Activated CD4-positive, alpha-beta T cell treated with anti-CD3 and anti-CD28 coated beads, Interleukin-2, amount 50 U/mL, for 4 hours (primary cell): Measurements from ENCODE around the gene MAEA.
A peak's percentile ranks its signal among the peaks of the same experiment; 100 is the strongest.

Experiments used
- DNase-seq, 2 experiments: peaks; one replicate each; pipeline ENCODE4 v3.0.0-alpha.2; 2020

MAEA gene

GRCh38 chr4:1337951-1338751 lies 48.5 kb downstream of the MAEA start:
- DNase-seq, result no peak

GRCh38 chr4:1338752-1339414 lies 49.2 kb downstream of the MAEA start:
- no peak for DNase-seq

- no peak for DNase-seq
Measured at GRCh38 chr4:1339489-1339888, 49.8 kb downstream of the MAEA start.

- no peak for DNase-seq
Measured at GRCh38 chr4:1340181-1340747, 50.6 kb downstream of the MAEA start.

GRCh38 chr4:1340861-1341260 lies 51.2 kb downstream of the MAEA start:
- no peak for DNase-seq

GRCh38 chr4:1342003-1342402 lies 52.3 kb downstream of the MAEA start:
- DNase-seq, result no peak

- DNase-seq, result no peak
Measured at GRCh38 chr4:1344696-1345095, 55.0 kb downstream of the MAEA start.

- DNase-seq, result peak; percentile 28 to 32
Measured at GRCh38 chr4:1345903-1346780, 56.5 kb downstream of the MAEA start.

- peak; percentile 100 for DNase-seq
Measured at GRCh38 chr4:1346781-1347409, 57.2 kb downstream of the MAEA start, which contains the start of gene UVSSA. Gene UVSSA, plus strand, starts transcription at chr4:1347208. Its CDS starts 884 bp downstream, at chr4:1348092.

- peak in 1 of 2 experiments; percentile 23 for DNase-seq
Measured at GRCh38 chr4:1347410-1347864, 57.7 kb downstream of the MAEA start.

GRCh38 chr4:1348014-1348513 lies 58.4 kb downstream of the MAEA start:
- DNase-seq, result no peak

- no peak for DNase-seq
Measured at GRCh38 chr4:1348746-1349145, 59.1 kb downstream of the MAEA start.

- no peak for DNase-seq
Measured at GRCh38 chr4:1349359-1350168, 59.9 kb downstream of the MAEA start.

- DNase-seq, result no peak
Measured at GRCh38 chr4:1350169-1350520, 60.5 kb downstream of the MAEA start.

- DNase-seq, result peak; percentile 86 to 90
Measured at GRCh38 chr4:1351854-1352566, 62.3 kb downstream of the MAEA start.

GRCh38 chr4:1352567-1352900 lies 62.8 kb downstream of the MAEA start:
- no peak for DNase-seq

GRCh38 chr4:1353186-1354055 lies 63.7 kb downstream of the MAEA start:
- no peak for DNase-seq

GRCh38 chr4:1354136-1354982 lies 64.7 kb downstream of the MAEA start:
- DNase-seq, result no peak

GRCh38 chr4:1354983-1355275 lies 65.2 kb downstream of the MAEA start:
- DNase-seq, result no peak
